WTC11 (cell line): Measurements from ENCODE around the gene LNX1. TPM values are rescaled to one million over a fixed set of nuclear protein-coding genes. Genes with fewer than 3 reads are reported as not detected.

Experiments used
- ATAC-seq: fragments of 200-7000 bp; cut with Tn5 transposase; 2 replicates; pipeline ENCODE4 v1.10.0; 2021; ENCODE audit warnings: mild to moderate bottlenecking, moderate library complexity
- CTCF ChIA-PET: fragments of 300-600 bp; sonication (Branson Sonifier 250); formaldehyde crosslinking; loops from one replicate; lab custom pipeline; 2021; ENCODE audit warnings: antibody characterized with exemption; lab: Charles Lee
- POLR2A ChIA-PET: fragments of 350-600 bp; sonication (Branson Sonifier 250); formaldehyde crosslinking; loops from one replicate; lab custom pipeline; 2021; ENCODE audit warnings: antibody characterized with exemption; lab: Charles Lee
- DNase-seq: peaks from one replicate; pipeline ENCODE4 v3.0.0; 2021; ENCODE audit warnings: low spot score
- H3K27ac Mint-ChIP-seq: 2 replicates; pipeline ENCODE4 v1.8.0; 2021; ENCODE audit warnings: mixed read lengths
- H3K27me3 Mint-ChIP-seq: 2 replicates; pipeline ENCODE4 v1.8.0; 2021; ENCODE audit warnings: low read depth, mild to moderate bottlenecking, moderate library complexity, mixed read lengths
- H3K36me3 Mint-ChIP-seq: 2 replicates; pipeline ENCODE4 v1.8.0; 2021; ENCODE audit warnings: mixed read lengths
- H3K4me1 Mint-ChIP-seq: 2 replicates; pipeline ENCODE4 v1.8.0; 2022; ENCODE audit warnings: mixed read lengths
- H3K4me3 Mint-ChIP-seq: 2 replicates; pipeline ENCODE4 v1.8.0; 2021; ENCODE audit warnings: mild to moderate bottlenecking, moderate library complexity, mixed read lengths
- H3K9me3 Mint-ChIP-seq: 2 replicates; pipeline ENCODE4 v1.8.0; 2021; ENCODE audit warnings: mixed read lengths
- FOXK1 ChIP-seq: sonication (generic); formaldehyde crosslinking; IDR thresholded peaks from 2 replicates; pipeline ENCODE4 v1.8.0; 2022; ENCODE audit warnings: mild to moderate bottlenecking, moderate library complexity, missing genetic modification reagents
- GTF2I ChIP-seq: fragments of 250-450 bp; sonication (Bioruptor Pico); conservative IDR thresholded peaks from 2 replicates; pipeline ENCODE4 v1.4.0; 2021; ENCODE audit warnings: mild to moderate bottlenecking
- MYBL2 ChIP-seq: sonication (generic); formaldehyde crosslinking; IDR thresholded peaks from 2 replicates; pipeline ENCODE4 v1.8.1; 2023; ENCODE audit warnings: mild to moderate bottlenecking, moderate library complexity, missing genetic modification reagents
- NFATC4 ChIP-seq: fragments of 250-450 bp; sonication (Bioruptor Pico); IDR thresholded peaks from 2 replicates; pipeline ENCODE4 v1.9.0; 2021; ENCODE audit warnings: mild to moderate bottlenecking
- NR2C2 ChIP-seq: sonication (generic); formaldehyde crosslinking; IDR thresholded peaks from 2 replicates; pipeline ENCODE4 v1.8.0; 2022; ENCODE audit warnings: mild to moderate bottlenecking, missing genetic modification reagents
- NR3C1 ChIP-seq: sonication (generic); formaldehyde crosslinking; conservative IDR thresholded peaks from 2 replicates; pipeline ENCODE4 v1.8.1; 2023; ENCODE audit warnings: low read depth, mild to moderate bottlenecking, missing genetic modification reagents
- TEAD1 ChIP-seq: sonication (generic); formaldehyde crosslinking; IDR thresholded peaks from 2 replicates; pipeline ENCODE4 v1.8.0; 2022; ENCODE audit warnings: mild to moderate bottlenecking, missing genetic modification reagents
- ZNF232 ChIP-seq: sonication (generic); formaldehyde crosslinking; IDR thresholded peaks from 2 replicates; pipeline ENCODE4 v1.8.0; 2022; ENCODE audit warnings: mild to moderate bottlenecking, missing genetic modification reagents
- ZNF396 ChIP-seq: fragments of 250-450 bp; sonication (Bioruptor Pico); IDR thresholded peaks from 2 replicates; pipeline ENCODE4 v1.8.0; 2021; ENCODE audit warnings: mild to moderate bottlenecking, moderate library complexity, borderline replicate concordance
- total RNA-seq: library from RNA; stranded (reverse); gene quantifications from 3 replicates; pipeline ENCODE4 v1.2.3, GENCODE V29; 2021
- TF ChIP-seq, protein P1 (sequence below): fragments of 250-450 bp; sonication (Bioruptor Pico); IDR thresholded peaks from 2 replicates; pipeline ENCODE4 v1.9.0; 2021; ENCODE audit warnings: mild to moderate bottlenecking, borderline replicate concordance
- TF ChIP-seq, protein P2 (sequence below): fragments of 250-450 bp; sonication (Bioruptor Pico); IDR thresholded peaks from 2 replicates; pipeline ENCODE4 v1.8.0; 2021; ENCODE audit warnings: mild to moderate bottlenecking
- TF ChIP-seq, protein P3 (sequence below): sonication (generic); formaldehyde crosslinking; IDR thresholded peaks from 2 replicates; pipeline ENCODE4 v1.8.1; 2023; ENCODE audit warnings: mild to moderate bottlenecking, moderate library complexity, missing genetic modification reagents
- TF ChIP-seq, protein P4 (sequence below): sonication (generic); formaldehyde crosslinking; IDR thresholded peaks from 2 replicates; pipeline ENCODE4 v1.8.0; 2022; ENCODE audit warnings: missing genetic modification reagents
- TF ChIP-seq, protein P5 (sequence below): sonication (generic); formaldehyde crosslinking; IDR thresholded peaks from 2 replicates; pipeline ENCODE4 v1.8.0; 2022; ENCODE audit warnings: mild to moderate bottlenecking, missing genetic modification reagents
- TF ChIP-seq, protein P6 (sequence below): sonication (generic); formaldehyde crosslinking; IDR thresholded peaks from 2 replicates; pipeline ENCODE4 v1.8.1; 2023; ENCODE audit warnings: mild to moderate bottlenecking, missing genetic modification reagents, moderate library complexity

The LNX1 gene
- total RNA-seq, 1 experiment from 2014 or later: 5.9 TPM

DNA sequence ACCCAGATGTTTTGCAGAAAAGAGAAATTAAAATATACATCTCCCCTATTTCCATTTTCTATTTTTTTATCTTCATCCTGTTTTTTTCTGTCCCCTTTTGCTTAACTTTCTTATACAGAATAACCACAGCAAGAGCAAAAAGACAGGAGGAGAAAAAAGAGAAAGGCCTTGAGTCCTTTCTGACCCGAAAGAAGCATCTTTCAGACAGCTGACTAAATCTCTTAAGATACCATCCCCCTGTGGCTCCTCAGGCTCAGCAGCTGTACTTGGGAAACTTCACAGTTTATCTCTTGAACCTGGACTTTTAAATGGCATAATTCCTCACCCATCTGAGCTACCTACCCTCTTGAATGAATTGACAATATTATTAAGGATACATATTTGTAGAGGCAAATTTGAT, 113.7 kb downstream of the LNX1 start:
- ATAC-seq (no peak), DNase-seq (no peak)
- Mint-ChIP-seq H3K9me3 (peaks cover 14% of the 10 kb centered on the region), H3K36me3 (peaks cover 9% of the 10 kb centered on the region), H3K27me3 (no peaks in the 10 kb centered on the region), H3K4me3 (no peak overlapping the region), H3K27ac (peak overlapping the region; percentile 96), H3K4me1 (peaks cover 60% of the 10 kb centered on the region)
- CTCF ChIA-PET: interaction anchor here (0.6 to 2.6 kb wide), 6 partner anchors 9 to 756 kb away, joined by 3 to 14 read pairs (median 4); no protein-coding TSS in a partner anchor
- no peak for TF ChIP-seq NR2C2 (CRISPR knock-in tag)
- no peak for TF ChIP-seq TEAD1 (CRISPR knock-in tag)
- TF ChIP-seq, protein P1, sequence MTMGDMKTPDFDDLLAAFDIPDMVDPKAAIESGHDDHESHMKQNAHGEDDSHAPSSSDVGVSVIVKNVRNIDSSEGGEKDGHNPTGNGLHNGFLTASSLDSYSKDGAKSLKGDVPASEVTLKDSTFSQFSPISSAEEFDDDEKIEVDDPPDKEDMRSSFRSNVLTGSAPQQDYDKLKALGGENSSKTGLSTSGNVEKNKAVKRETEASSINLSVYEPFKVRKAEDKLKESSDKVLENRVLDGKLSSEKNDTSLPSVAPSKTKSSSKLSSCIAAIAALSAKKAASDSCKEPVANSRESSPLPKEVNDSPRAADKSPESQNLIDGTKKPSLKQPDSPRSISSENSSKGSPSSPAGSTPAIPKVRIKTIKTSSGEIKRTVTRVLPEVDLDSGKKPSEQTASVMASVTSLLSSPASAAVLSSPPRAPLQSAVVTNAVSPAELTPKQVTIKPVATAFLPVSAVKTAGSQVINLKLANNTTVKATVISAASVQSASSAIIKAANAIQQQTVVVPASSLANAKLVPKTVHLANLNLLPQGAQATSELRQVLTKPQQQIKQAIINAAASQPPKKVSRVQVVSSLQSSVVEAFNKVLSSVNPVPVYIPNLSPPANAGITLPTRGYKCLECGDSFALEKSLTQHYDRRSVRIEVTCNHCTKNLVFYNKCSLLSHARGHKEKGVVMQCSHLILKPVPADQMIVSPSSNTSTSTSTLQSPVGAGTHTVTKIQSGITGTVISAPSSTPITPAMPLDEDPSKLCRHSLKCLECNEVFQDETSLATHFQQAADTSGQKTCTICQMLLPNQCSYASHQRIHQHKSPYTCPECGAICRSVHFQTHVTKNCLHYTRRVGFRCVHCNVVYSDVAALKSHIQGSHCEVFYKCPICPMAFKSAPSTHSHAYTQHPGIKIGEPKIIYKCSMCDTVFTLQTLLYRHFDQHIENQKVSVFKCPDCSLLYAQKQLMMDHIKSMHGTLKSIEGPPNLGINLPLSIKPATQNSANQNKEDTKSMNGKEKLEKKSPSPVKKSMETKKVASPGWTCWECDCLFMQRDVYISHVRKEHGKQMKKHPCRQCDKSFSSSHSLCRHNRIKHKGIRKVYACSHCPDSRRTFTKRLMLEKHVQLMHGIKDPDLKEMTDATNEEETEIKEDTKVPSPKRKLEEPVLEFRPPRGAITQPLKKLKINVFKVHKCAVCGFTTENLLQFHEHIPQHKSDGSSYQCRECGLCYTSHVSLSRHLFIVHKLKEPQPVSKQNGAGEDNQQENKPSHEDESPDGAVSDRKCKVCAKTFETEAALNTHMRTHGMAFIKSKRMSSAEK (CRISPR knock-in tag): no peak
- TF ChIP-seq, protein P2, sequence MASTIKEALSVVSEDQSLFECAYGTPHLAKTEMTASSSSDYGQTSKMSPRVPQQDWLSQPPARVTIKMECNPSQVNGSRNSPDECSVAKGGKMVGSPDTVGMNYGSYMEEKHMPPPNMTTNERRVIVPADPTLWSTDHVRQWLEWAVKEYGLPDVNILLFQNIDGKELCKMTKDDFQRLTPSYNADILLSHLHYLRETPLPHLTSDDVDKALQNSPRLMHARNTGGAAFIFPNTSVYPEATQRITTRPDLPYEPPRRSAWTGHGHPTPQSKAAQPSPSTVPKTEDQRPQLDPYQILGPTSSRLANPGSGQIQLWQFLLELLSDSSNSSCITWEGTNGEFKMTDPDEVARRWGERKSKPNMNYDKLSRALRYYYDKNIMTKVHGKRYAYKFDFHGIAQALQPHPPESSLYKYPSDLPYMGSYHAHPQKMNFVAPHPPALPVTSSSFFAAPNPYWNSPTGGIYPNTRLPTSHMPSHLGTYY (CRISPR knock-in tag): no peak
- no peak for TF ChIP-seq ZNF232 (CRISPR knock-in tag)
- TF ChIP-seq, protein P3, sequence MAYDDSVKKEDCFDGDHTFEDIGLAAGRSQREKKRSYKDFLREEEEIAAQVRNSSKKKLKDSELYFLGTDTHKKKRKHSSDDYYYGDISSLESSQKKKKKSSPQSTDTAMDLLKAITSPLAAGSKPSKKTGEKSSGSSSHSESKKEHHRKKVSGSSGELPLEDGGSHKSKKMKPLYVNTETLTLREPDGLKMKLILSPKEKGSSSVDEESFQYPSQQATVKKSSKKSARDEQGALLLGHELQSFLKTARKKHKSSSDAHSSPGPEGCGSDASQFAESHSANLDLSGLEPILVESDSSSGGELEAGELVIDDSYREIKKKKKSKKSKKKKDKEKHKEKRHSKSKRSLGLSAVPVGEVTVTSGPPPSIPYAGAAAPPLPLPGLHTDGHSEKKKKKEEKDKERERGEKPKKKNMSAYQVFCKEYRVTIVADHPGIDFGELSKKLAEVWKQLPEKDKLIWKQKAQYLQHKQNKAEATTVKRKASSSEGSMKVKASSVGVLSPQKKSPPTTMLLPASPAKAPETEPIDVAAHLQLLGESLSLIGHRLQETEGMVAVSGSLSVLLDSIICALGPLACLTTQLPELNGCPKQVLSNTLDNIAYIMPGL (CRISPR knock-in tag): no peak
- no peak for TF ChIP-seq ZNF396 (CRISPR knock-in tag)
- no peak for TF ChIP-seq NR3C1 (CRISPR knock-in tag)
- TF ChIP-seq, protein P4, sequence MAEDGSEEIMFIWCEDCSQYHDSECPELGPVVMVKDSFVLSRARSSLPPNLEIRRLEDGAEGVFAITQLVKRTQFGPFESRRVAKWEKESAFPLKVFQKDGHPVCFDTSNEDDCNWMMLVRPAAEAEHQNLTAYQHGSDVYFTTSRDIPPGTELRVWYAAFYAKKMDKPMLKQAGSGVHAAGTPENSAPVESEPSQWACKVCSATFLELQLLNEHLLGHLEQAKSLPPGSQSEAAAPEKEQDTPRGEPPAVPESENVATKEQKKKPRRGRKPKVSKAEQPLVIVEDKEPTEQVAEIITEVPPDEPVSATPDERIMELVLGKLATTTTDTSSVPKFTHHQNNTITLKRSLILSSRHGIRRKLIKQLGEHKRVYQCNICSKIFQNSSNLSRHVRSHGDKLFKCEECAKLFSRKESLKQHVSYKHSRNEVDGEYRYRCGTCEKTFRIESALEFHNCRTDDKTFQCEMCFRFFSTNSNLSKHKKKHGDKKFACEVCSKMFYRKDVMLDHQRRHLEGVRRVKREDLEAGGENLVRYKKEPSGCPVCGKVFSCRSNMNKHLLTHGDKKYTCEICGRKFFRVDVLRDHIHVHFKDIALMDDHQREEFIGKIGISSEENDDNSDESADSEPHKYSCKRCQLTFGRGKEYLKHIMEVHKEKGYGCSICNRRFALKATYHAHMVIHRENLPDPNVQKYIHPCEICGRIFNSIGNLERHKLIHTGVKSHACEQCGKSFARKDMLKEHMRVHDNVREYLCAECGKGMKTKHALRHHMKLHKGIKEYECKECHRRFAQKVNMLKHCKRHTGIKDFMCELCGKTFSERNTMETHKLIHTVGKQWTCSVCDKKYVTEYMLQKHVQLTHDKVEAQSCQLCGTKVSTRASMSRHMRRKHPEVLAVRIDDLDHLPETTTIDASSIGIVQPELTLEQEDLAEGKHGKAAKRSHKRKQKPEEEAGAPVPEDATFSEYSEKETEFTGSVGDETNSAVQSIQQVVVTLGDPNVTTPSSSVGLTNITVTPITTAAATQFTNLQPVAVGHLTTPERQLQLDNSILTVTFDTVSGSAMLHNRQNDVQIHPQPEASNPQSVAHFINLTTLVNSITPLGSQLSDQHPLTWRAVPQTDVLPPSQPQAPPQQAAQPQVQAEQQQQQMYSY (CRISPR knock-in tag): no peak
- no peak for TF ChIP-seq MYBL2 (CRISPR knock-in tag)
- no peak for TF ChIP-seq NFATC4 (CRISPR knock-in tag)
- POLR2A ChIA-PET: interaction anchor here (2.0 kb wide), 1 partner anchor 8 kb away, joined by 4 read pairs; no protein-coding TSS in a partner anchor

DNA sequence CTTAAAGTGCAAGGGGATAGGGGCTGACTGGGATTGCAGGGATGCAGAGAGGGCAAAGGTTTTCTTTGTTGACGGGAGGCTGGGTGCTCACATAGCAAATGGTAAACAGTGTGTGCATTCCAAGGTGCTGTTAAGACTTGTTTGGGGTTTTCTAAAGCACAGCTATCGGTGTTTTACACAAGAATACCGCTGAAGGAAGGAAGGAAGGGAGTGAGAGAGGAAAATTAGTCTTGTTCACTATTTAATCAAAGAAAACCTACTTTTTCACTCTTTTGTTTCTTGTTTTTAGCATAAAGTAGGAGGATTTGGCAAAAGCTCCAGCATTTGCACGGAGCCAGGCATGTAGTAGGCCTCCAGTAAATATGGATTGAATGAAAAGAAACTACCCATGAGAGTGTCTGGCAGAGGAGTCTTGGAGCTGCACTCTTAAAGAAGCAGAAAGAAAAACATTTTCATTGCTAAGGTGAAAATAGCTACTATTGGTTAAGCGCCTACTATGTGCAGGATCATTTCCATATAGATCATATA, 114.2 kb downstream of the LNX1 start:
- DNase-seq (no peak), ATAC-seq (peak; percentile 91)
- H3K36me3 Mint-ChIP-seq: peaks cover 10% of the 10 kb centered on the region
- CTCF ChIA-PET: interaction anchor here (0.6 to 2.6 kb wide), 8 partner anchors 9 to 756 kb away, joined by 3 to 14 read pairs (median 4); no protein-coding TSS in a partner anchor
- H3K9me3 Mint-ChIP-seq: peaks cover 12% of the 10 kb centered on the region
- H3K27ac Mint-ChIP-seq: peak overlapping the region; percentile 96
- TF ChIP-seq, protein P3 (CRISPR knock-in tag): no peak
- TF ChIP-seq FOXK1 (CRISPR knock-in tag) (peak; percentile 72; the same call in 1 of the 2 replicates), GTF2I (CRISPR knock-in tag) (no peak)
- TF ChIP-seq, protein P5, sequence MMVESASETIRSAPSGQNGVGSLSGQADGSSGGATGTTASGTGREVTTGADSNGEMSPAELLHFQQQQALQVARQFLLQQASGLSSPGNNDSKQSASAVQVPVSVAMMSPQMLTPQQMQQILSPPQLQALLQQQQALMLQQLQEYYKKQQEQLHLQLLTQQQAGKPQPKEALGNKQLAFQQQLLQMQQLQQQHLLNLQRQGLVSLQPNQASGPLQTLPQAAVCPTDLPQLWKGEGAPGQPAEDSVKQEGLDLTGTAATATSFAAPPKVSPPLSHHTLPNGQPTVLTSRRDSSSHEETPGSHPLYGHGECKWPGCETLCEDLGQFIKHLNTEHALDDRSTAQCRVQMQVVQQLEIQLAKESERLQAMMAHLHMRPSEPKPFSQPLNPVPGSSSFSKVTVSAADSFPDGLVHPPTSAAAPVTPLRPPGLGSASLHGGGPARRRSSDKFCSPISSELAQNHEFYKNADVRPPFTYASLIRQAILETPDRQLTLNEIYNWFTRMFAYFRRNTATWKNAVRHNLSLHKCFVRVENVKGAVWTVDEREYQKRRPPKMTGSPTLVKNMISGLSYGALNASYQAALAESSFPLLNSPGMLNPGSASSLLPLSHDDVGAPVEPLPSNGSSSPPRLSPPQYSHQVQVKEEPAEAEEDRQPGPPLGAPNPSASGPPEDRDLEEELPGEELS: 0 out of 2 replicates have a peak, but pooled peaks have one; percentile 47
- TF ChIP-seq, protein P6, sequence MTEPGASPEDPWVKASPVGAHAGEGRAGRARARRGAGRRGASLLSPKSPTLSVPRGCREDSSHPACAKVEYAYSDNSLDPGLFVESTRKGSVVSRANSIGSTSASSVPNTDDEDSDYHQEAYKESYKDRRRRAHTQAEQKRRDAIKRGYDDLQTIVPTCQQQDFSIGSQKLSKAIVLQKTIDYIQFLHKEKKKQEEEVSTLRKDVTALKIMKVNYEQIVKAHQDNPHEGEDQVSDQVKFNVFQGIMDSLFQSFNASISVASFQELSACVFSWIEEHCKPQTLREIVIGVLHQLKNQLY (CRISPR knock-in tag): no peak
- peak overlapping the region; percentile 18 for H3K4me3 Mint-ChIP-seq
- H3K4me1 Mint-ChIP-seq: peaks cover 60% of the 10 kb centered on the region
- POLR2A ChIA-PET: interaction anchor here (2.0 kb wide), 1 partner anchor 9 kb away, joined by 4 read pairs; no protein-coding TSS in a partner anchor
- H3K27me3 Mint-ChIP-seq: no peaks in the 10 kb centered on the region
